NCI-H524 treated with DMSO at 0.1 percent for 48 hours (cell line): ENCODE measurements around the gene ANXA6.
"Not testable (repeated sequence)": the region's sequence is repeated elsewhere in the genome, so short reads cannot be mapped to it uniquely, and the experiment has no call there.

Experiments used
- DNase-seq: peaks from one replicate; lab custom pipeline; 2025; lab: John Stamatoyannopoulos, UW

The ANXA6 gene

DNA sequence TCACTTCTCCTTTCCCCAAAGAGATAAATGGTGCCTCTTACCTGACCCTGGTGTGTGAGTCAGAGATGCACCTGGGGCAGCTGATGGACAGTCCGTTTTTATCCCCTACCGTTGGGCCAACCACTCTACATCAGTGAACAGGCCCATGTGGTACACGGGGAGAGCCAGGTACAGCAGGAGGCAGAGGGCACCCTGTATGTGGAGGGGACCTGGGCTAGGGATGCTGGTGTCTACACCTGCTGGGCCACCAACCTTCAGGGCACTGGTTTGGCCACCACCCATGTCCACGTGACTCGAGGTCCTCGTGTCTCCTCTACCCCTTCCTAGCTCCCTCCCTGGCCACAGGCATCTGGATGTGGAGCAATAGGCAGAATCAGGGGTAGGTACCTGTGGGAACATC is 22.7 kb upstream of the ANXA6 start:
- DNase-seq = no peak

DNA sequence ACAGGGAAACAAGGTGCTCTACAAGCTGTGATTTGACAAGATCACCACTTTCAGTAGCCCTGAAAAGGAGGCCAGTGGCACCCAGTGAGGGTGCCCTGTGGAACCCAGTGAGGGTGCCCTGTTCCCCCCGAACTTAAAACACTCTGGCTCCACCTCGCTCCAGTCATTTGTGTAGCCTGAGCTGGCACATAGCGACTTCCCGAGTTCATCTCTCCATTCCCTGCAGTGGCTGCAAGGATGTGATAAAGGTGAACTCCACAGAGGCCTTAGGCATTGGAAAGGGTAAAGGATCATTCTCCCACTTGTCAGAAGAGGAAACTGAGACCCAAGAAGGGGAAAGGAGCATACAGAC is 21.9 kb upstream of the ANXA6 start:
- no peak for DNase-seq

DNA sequence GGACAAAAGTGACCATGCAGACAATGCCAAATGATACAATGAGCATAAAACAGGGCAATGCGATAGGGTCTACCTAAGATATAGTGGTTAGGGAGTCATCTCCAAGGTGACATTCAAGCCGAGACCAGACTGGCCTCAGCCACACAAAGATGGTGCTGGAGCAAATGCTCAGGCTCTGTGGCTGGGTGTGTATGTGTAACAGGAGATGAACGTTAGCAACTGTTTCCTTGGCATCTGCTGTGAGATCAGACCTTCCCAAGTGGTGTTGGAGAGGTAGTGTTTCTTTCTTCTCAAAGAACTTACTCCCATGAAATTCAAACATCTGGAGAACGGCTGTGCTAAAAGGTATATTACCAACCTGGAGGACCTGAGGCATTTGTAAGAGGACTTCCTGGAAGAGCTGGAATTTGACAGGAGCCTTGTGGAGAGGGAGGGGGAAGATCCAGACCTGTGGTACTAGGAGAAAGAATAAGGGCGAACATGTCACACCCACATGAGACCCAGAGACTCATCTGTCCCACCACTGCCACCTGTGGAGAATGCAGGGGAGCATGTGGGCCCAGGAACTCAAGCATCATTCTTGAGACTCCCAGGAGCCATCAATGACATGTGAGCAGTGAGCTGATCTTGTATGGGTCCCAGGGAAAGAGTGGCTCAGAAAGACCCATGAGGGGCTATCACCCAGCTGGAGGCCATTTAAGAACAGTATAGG is 21.4 kb upstream of the ANXA6 start:
- no peak for DNase-seq

DNA sequence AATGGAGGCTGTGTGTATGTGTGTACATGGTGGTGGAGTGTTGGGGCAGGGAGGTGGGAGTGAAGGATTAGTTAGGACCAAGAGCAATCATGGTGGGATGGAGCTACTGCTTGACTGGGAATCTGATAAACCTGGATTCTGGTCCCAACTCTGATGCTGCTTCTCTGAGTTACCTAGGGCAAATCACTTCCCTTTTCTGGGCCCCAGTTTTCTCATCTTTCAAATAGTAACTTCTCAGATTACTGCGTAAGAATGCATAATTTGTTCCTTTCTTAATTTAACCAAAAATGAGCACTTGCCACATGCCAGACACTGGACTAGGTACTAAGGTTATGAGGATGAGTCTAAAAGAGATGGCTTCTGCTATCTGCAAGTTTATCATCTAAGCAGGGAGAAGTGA is 20.8 kb upstream of the ANXA6 start:
- no peak for DNase-seq

DNA sequence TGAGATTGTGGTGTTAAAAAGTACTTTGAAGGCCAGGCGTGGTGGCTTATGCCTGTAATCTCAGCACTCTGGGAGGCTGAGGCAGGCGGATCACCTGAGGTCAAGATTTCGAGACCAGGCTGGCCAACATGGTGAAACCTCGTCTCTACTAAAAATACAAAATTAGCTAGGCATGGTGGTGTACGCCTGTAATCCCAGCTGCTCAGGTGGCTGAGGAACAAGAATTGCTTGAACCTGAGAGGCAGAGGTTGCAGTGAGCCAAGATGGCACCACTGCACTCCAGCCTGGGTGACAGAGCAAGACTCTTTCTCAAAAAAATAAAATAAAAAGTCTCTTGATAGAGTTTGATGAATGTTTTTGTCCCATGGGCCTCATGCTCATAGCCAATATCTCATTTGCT is 18.7 kb upstream of the ANXA6 start:
- not testable (repeated sequence) for DNase-seq

DNA sequence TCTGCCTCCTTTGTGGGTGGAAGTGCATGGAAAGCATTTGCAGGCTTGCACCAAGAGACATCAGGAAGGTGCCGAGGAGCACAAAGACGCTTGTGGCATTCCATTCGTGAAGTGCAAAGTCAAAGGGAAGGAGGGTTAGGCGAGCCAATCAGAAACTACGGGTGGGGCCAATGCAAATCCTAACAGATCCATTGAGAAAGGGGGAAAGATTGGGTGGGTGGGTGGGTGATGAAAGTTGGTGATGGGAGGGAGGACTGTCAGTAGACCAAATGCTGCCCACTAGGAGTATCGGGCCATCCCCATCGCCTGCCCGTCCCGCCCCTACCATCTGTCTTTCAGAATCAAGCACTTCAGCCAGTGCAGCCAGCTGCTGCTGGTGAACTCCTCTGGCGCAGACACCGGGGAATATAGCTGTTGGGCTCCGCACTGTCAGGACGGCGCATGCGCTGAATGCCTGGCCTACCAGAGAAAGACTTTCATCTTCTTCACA is 17.1 kb upstream of the ANXA6 start:
- DNase-seq = peak; percentile 88

DNA sequence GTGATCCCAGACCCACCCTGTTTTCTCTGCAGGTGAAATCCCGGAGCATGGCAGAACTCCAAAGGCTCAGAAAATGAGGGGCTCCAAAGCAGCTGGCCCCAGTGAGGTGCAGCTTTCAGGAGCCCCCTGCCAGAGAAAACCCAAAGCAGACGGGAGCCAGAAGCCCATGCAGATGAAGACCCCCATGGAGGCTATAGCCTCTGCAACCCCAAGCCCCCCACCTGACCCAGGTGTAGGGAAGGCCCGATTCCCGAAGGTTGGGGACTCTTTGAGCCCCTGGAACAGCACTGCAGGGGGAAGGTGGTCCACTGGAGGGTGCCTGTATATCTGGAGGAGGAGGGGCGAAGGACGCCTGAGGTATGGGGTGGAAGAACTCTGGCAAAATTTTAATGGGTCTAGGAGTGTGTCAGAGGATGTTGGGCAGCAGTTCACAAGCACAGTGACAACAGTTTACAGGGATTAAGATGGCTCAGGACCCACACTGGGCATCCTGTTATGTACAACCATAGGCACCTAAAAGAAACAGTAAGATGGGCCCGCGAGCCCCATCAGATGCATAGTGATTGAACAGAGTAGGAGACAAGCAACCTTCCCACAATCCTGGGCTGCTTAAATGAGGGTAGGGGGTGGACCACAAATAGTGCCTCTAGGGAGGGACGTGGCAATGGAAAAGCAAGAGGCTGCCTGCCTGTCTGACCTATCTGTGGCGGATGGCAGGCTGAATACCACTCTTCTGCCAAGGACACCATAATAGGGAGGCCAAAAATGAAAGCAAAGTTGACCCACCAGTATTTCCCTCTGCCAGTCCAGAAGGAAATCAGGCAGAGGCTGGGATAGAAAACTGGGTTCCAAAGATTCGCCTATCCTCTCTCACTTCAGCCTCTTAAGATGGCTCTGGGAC is 16.4 kb upstream of the ANXA6 start:
- no peak for DNase-seq

DNA sequence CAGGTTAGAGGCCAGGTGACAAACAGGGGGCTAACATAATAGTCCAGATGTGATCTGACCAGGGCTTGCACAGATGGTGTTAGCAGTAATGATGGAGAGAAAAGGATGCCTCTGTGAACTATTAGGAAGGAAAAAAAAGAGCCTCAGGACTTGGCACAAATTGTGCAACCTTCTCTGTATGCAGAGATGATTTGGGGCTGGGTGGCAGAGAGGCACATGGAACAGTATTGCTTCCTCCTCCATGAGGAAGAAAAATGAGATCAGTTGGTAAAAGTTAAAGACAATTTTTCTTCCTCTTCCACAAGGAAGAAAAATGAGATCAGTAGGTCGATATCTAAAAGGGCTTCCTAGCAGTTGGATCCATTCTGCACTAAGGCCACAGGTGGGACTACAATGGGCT is 13.9 kb upstream of the ANXA6 start:
- no peak for DNase-seq

DNA sequence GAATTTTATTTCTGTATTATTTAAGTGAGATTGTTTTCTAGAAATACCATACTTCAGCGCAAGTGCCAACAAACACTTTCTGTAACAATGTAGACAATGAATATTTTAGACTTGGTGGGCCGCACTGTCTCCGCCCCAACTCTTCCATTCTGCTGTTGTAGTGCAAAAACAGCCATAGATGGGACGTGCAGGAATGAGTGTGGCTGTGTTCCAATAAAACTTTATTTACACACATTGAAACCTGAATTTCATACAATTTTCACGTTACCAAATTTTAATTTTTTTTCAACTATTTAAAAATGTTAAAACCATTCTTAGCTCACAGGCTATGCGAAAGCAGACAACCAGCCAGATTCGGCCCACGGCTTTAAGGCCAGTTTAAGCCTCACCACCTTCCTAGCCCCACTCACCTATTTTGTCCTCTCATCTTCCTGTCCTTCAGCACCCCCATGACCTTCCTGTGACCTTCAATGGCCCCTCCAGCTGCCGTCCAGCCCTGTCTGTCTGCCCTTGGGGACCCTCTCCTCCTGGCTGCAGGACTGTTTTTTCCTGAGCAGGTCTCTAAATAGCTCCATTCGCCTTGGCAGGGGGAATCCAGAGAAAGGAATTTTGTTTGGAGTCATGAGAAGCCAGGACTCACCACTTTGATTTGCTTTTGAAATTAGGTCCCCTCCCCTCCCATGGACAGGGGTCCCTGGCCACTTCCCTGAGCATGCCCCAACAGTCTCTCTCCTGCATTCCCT is 11.2 kb upstream of the ANXA6 start:
- no peak for DNase-seq

DNA sequence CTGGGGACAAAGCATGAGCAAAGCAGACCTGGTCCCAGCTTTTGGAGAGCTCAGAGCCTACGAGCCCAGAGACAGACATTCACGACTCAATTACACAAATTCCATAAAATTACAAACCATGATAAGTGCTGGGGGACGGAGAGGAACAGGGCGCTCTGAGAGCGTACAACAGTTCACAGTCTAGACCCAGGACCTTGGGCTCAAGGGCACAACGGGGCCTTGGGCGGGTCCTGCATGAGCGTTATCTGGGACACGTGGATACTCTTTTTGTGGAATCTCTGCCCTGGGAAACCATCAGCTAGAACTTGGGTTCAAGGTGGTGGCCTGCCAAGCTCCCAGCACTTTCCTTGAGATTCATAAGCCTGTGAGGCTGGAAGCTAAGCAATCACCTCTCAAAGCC is 9.4 kb upstream of the ANXA6 start:
- no peak for DNase-seq

DNA sequence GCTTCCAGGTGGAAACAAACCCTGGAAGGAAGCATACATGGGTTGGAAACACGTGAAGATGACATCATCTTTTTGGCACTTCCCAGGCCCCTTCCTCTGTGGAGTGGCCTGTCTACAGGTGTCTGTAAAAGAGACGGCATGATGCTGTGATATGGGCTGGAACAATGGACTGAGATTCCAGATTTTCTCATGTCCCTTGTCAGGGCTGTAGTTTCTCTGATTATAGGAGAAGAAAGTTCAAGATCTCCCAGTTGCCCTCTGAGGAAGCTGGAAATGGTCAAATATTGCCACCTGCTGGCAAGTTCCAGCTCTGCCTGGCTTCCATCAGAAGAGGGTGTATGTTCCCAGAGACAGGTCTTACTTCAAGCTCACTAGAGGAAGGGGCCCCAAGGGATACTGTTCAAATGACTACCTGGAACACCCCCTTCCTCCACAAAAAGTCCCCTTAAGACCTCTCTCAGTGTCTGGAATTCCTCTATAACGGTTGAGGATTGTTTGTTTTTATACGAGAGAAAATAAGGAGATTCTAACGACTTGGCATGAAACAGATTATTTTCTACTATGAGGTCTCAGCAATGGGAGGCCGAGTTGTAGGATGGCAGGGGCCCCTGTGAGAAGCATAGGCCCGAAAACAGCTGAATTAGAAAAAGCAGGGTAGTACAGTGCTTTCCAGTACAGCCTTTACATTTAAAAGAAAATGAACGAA is 7.3 kb upstream of the ANXA6 start:
- DNase-seq = no peak

DNA sequence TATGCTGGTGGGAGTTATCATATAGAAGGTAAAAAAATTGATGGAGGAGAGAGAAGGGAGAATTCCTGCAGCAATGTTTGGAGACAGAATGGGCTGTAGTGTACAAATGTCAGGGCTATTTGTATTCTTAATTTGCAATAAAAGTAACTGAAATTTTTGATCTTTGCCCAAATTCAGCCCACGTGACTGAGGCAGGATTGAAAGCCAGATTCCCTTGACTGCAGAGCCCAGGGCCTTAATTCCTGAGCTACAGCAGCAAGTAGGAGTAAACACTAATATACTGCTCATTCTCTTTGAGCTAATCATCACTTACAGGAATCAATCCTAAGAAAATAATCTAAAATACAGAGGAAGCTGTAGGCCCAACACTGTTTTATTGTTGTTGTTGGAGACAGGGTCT is 5.2 kb upstream of the ANXA6 start:
- no peak for DNase-seq

DNA sequence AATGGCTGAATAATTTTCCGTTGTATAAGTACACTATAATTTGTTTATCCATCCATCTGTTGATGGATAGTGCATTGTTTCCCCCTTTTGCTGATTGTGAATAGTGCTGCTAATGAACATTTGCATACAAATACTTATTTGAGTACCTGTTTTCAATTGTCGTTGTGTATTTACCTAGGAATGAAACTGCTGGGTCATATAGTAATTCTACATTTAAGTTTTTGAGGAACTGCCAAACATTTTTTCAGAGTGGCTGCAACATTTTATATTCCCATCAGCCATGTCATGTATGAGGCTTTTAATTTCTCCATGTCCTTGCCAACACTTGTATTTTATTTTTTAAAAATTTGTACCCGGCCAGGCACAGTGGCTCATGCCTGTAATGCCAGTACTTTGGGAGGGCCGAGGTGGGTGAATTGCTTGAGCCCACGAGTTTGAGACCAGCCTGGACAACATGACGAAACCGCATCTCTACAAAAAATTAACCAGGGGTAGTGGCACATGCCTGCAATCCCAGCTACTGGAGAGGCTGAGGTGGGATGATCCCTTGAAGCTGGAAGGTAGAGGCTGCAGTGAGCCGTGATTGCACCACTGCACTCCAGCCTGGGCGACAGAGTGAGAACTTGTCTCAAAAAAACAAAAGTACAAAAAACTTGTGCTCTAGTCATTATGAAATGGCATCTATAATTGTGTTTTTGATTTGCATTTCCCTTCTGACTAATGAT is 2.2 kb upstream of the ANXA6 start:
- DNase-seq = no peak

DNA sequence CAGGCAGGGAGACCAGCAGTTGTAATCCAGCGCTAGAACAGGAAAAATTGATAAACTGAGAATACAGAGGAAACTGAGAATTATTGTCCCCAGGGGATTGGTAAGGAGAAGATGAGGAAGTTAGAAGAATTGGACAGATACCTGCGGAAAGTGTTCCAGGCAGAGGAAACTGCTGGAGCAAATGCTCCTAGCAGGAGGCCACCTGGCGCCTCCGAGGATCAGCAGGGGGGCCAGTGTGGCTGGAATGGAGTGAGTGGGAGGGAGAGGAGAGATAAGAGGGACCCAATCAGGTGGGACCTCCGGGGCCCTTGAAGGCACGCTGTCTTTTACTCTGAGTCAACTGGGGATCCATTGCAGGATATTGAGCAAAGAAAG is 695 bp upstream of the ANXA6 start:
- no peak for DNase-seq

DNA sequence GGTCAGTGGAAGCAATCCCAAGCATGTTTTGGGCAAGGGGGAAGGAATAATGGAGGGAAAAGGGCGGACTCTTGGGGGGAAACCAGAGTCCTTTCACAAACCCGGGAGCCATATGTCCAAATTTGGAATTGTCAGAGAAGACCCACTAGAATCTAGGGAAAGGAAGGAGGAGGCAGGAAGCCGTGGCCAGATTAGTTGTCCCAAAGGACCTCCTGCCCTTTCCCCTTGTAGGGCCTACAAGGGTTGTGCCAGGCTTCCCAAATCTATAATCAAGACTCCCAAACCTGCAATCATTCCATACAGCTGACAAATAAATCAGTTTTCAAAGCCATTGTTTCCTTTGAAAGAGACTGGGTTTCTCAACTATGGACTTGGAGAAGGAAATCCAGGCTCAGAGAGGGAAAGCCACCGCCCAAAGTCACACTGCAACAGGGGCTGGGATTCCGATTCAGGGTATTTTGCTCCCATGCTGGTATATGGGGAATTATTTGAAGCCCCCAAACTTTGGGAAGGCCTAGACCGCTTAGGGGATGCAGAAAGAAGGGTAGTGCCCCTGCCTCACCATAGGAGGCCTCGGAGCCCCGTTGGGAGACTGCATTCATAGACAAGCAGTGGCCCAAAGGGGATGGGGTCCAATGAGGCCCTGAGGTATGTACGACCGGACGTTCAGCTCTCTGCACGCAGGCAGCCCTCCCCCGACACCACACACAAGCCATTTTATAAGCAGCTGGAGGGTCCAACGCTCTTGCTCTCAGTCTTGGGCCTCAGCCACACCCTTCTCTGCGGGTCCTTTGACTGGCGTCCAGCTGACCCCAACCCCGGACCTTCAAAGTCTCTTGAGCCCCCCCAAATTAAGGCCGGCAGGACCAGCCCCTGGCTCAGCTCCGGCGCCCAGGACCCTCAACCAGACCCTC is 815 bp downstream of the ANXA6 start:
- no peak for DNase-seq

DNA sequence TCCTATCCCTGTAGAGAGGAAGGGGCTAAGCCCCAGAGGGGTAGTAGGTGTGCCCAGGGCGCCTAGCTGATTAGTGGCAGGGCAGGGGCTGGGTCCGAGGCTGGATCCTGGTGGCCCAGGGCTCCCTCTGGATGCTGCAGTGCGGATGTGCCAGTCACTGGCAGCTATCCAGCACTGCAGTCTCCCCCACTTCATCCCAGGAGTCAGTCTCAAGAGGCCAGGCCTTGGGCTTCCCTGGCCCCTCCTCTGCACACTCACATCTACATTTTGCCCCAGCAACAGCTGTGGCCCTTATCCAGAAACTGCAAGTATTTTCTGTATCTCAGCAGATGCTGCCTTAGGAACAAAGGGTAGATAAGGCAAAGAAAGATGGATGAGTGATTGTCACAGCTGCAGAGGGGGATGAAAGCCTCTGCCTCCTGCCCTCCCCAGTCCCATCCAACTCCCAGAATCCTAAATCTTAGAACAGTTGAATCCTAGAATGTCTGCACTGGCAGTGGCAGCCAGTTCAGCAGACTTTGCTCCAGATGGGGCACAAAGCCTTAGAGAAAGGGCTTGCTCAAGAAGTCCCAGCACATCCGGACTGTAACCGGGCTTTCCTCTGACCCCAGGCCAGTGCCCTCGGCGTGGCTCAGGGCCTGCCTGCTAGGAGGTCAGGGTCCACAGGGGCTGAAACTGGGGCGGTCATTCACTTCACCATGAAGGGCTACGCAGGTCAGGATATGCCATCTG is 1.6 kb downstream of the ANXA6 start:
- peak; percentile 87 for DNase-seq

DNA sequence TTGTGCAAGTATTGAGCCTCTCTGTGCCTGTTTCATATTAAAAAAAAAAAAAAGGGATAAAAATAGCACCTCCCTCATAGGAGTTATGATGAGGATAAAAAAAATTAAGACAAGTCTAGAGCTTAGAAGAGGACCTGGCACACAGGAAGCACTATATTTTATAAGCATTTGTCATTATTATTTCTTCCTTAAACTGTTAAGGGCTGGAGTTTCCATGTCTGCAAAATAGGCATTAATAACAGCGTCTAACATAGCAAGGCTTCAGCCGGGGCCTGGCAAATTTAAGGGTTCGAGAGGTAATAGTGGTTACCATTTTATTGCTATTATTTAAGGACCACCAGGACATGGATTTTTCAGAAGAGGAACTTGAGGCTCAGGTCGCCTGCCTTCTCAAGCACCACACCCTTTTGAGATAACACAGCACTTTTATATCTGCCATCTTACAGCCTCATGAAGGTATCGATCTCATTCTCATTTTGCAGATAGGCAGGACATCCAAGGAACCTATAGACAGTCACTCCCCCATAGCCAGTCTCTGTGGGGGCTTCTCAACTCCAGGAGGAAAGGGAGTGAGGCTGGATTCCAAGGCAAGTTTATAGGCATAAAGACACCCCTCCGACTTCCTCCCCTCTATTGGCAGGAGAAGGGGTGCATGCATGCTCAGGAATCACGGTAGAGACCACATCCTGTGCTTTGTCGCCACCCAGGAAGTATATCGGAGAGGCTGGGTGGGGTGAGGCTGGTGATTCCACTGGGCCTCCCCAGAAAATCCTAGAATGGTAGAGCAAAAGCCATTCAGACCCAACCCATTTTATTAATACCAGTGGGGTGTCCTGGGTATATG is 2.4 kb downstream of the ANXA6 start:
- DNase-seq = no peak

DNA sequence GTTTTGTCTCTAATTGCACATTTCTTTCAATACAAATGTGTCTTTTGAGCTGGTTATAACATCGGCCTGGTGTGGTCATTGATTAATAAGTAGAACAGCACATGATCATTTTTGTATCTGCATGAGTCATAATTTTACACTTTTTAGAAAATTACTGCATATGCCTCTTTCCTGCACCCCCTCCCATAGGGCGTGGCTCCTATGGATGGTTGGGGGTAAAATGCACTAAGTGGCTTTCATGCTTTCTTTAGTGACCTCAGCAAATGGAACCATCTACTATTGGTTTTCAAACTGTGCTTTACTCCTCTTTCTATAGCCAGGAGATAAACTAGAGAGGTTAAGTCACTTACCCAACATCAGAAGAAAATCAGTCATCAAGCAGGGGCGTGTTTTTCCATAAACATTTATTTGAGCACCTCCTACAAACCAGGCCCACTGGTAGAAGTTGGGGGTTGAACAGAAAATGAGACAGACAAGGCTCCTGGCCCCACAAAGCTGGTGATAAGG is 3.8 kb downstream of the ANXA6 start:
- DNase-seq = no peak

DNA sequence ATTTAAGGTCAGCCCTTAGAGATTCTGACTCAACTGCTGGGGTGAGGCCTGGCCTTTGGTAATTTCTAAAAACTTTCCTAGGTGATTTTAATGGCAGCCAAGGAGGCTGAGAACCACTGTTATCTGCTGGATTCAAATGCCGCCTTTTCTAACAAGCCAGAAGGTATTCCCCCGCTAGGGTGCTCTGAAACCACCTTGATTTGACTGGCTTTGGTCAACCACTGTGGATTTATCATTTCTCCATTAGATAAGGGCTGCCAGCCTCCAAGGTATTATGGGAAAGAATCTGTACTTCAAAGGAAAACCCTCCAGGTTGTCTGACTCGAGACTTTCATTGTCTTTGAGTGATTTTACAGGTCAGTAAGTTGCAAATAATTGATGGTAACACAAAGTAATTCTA is 4.3 kb downstream of the ANXA6 start:
- DNase-seq = no peak
